HL-60/S4 (cell line): Measurements from ENCODE around the gene SLC23A2.
"Not testable (repeated sequence)": the region's sequence is repeated elsewhere in the genome, so short reads cannot be mapped to it uniquely, and the experiment has no call there.

Experiments used
- in situ Hi-C: fragments of 300-500 bp; cut with MboI; formaldehyde crosslinking; loops from 2 replicates; pipeline ENCODE4 v1.14.3; 2022; ENCODE audit warnings: low sequenced_read_pairs

SLC23A2 gene

DNA sequence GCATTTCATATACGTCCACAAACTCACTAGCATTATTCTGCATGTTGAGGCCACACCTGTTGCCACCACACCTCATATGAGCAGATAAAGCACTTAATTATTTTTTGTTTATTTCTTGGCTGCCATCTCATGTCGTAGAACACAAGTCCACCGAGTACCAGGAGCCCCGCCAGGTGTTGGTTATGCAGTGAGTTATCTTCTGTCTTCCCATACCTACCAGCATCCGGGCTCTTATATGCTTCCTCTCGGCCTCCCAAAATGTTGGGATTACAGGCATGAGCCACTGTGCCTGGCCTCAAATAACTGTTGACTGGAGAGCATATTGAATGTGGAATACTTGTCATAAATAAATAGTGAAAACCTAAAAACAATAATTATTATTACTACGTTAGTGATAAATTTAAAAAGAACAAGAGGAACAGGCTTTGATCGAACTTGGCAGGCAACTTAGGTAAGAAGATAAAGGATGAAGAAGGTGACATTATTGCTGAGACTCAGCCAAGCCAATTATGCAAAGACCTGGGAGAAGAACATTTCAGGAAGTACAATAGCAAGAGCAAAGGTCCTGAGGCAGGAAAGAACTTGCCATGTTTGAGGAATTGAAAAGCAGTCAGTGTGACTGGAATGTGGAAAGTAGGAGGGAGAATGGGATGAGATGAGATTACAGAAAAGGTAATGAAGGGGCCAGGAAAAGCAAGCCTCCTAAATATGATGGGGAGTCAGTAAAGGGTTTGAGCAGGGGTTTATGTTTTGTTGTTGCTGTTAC, 12.6 kb upstream of the SLC23A2 start:
- in situ Hi-C loops = no loop called here

DNA sequence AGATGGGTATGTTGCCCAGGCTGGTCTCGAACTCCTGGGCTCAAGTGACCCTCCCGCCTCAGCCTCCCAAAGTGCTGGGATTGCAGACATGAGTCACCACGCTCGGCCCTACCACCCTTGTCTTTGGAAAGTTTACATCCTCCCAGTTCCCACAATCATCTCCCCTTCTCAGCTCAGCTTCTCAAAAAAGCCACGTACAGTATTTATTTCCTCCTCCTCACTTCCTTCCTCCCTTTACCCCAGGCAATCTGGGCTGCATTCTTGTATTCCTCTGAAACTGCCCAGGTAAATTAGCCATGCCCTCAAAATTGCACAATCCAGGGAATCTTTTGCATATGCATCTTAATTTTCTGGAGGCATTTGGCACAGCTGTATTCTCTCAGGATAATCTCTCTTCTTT, 7.4 kb upstream of the SLC23A2 start:
- in situ Hi-C loops = no loop called here

DNA sequence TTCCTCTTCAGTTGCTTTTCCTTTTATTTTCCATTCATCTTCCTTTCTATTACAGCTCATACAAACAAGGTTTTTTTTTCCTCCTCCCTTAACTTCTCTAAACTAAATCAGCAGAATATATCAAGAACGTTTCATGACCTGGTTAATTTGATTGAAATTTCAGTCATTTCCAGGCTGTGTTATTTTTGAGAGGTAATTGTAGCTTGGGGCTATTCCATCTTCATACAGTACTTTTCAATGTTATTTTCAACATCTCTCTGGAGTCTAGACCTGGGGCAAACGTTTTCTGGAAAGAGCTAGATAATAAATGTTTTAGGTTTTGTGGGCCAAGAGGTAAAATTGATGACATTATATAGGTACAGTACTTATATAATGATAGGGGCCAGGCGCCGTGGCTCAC, 4.0 kb upstream of the SLC23A2 start:
- in situ Hi-C loops = no loop called here

DNA sequence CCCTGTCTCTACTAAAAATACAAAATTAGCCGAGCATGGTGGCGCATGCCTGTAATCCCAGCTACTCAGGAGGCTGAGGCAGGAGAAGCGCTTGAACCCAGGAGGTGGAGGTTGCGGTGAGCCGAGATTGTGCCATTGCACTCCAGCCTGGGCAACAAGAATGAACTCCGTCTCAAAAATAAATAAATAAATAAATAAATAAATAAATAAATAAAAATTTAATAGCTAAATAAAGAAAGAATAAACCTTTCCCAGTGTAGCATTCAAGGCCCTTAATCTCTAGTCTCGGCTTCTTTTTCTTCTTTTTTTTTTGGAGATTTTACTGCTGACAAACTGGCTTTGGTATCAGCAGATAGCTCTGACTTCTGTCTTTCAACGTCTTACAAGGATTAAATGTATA, 3.5 kb upstream of the SLC23A2 start:
- in situ Hi-C loops = not testable (repeated sequence)

DNA sequence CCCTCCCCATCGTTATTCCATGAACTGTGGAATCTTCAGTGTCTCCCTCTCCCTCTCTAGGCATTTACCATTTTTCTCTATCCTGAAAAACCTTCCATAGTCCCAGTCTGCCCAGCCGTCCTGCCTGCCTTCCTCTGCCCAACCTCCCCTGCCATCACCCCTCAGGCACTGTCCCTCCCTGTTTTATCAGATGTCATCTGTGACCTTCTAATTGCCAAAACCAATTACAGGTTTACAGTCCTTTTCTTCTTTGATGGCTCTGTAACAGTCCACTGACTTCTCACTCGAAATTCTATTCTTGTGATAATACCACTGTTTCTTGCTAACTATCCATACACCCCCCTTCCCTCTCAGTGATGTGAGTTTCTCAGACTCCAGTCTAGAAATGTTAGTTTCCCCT, 2.3 kb upstream of the SLC23A2 start:
- in situ Hi-C loops = no loop called here

DNA sequence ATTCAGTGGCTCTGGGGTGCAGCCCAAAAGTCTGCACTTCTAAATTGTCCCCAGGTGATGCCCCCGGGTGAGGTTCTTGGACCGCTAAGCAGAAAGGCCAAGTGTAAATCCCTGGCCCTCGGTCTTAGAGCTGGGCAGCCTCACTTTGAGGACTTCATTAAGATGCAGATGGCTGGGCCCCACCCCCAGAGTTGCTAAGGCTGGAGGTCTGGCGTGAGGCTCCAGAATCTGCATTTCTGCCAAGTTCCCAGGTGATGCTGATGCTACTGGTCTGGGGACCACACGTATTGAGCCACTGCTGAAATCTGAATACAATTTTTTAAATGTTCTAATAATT, 735 bp upstream of the SLC23A2 start:
- in situ Hi-C loops = no loop called here

DNA sequence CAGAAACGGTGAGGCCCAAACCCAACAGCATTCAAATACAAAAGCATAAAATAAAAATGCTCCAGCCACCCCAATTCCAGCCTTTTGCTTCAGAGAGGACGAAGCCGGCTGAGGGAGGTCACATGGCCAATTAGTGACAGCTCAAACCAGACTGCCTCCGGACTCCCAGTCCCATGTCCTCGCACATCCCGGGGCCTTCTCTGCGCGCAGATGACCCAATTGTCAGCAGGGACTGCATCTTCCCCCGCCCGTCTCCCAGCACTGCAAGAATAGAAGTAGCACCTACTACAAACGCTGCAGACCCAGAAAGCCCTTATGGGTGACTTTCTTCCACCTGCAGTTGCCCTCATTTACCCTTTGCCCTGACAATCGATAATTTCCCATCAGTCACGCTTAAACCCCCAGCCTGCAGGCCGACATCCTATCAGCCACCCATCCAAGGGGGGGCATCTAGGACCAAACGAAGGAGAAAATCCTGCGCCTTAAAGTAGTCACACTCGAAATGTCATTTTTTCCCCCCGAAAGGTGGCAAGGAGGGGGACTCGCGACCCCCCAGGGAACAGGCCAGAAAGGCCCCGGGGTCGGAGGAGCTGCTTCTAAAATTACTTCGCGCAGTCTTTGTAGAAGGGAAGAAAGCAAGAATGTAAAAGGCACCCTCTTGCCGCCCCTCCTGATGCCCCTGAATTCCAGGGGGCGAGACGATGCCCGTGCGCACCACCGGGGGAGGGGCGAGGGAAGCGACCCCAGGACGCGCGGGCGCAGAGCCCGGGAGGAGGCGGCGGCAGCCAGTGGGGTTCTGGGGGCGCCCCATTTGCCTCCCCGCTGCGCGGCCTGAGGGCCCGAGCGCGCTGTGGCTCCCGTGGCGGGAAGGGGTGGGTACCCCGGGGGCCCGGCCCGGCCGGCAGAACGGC, 792 bp downstream of the SLC23A2 start:
- in situ Hi-C loops = no loop called here

DNA sequence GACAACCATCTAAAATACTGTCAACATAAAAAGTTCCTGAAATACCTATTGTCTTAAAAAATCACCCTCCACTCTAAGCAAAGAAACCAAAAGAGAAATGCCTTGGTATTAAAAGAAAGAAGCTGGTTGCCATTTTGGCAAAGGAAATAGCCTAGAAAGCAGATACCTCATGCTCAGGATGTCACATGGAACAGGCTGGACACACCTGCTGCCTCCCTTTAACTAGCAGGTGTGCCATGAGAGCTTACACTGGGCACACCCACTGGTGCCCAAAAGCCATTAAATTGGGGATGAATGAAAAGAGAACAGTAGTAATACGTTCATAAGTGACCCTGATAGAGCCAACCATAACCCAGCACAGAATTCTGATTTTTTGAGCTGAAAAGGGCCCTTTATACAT, 1.5 kb downstream of the SLC23A2 start:
- in situ Hi-C loops = no loop called here

DNA sequence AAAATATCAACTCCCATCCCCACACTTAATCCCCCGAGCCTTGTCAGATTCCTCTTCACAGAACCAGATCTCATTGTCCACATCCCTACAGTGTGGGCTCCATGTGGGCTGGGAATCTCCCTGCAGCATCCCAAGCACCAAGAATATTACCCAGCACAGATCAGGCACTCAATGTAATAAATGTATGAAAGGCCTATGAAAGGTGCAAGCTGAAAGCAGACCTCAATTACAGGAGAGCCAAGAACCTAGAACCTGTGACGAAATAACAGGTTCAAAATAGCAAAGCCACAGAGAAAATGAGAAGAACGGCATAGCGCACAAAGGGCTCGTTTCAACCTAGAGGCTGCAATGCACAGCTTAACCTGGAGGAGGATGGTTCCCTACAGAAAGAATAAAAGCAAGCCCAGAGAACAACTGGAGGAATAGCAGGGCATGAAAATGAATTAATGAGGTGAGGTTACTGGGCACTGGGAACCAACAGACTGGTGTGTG, 3.1 kb downstream of the SLC23A2 start:
- in situ Hi-C loops = no loop called here

DNA sequence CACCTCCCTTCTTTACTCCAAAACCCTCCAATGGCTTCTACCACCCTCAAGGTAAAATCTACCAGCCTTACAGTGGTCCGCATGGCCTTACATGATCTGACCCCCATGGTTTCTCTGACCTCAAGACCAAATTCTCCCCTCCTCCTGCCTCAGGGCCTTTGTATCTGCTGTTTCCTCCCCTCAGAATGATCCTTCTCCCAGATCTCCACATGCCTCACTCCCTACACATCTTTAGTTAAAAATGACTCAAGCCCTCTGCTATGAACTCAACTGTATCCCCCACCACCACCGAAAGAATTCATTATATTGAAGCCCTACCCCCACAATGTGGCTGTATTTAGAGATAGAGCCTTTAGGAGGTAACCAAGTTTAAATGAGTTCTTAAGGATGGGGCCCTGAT, 4.1 kb downstream of the SLC23A2 start:
- in situ Hi-C loops = no loop called here

DNA sequence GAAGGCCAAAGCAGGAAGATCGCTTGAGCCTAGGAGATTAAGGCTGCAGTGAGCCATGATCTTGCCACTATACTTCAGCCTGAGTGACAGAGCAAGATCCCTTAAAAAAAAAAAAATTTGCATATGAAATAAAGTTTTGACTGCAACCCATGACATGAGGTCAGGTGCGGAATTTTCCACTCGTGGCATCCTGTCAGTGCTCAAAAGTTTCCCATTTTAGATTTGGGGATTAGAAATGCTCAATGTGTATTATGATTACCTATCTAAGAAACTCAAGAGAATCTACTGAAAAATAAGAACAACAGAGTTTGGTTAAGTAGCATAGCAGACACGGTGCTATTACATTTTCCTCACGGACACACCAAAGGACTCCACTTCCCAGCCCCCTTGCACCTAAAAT, 11.7 kb downstream of the SLC23A2 start:
- in situ Hi-C loops = no loop called here

DNA sequence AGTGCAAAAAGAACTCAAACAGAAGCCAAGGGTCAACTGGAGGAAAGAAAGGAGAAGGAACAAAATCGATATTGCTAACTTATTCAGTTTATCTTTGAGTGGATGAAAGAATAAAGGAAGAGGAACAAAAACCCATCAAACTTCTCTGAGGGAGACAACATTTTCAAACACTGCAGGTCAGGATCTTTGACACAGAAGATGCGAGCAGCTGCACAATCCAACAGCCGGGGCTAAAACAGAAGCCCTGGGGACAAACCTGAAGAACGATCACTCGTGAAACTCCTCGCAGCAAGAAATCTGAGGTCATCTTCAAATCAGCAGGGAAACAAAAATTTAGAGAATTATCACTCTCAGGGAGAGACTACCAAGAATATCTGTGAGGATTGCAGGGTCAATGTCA, 14.2 kb downstream of the SLC23A2 start:
- in situ Hi-C loops = no loop called here

DNA sequence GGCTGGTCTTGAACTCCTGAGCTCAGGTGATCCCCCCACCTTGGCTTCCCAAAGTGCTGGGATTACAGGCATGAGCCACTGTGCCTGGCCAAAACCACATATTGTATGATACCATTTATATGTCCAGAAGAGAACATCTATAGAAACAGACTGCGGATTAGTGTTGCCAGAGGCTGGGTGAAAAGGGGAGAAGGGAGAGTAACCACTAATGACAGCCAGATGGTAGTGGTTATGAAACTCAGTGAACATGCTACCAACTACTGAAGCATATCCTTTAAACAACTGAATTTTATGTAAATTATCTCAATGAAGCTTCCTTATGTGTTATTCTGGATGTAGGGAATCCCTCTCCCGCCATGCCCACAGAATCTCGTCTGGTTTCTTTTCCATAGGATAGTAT, 15.7 kb downstream of the SLC23A2 start:
- in situ Hi-C loops = no loop called here

DNA sequence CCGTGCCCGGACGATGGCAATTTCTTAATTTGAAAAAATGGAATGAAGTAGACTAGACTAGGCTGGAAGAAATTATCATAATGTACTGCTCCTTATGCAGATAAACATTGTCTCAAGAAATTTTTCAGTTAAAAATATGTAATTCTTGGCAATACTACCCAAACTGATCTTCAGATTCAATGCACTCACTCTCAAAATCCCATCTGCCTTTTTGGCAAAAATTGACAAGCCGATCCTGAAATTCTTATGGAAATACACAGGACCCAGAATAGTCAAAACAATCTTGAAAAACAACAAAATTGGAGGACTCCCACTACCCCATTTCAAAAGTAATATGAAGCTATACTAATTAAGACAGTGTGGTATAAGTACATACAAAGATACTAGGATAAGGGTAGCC, 19.0 kb downstream of the SLC23A2 start:
- in situ Hi-C loops = no loop called here

DNA sequence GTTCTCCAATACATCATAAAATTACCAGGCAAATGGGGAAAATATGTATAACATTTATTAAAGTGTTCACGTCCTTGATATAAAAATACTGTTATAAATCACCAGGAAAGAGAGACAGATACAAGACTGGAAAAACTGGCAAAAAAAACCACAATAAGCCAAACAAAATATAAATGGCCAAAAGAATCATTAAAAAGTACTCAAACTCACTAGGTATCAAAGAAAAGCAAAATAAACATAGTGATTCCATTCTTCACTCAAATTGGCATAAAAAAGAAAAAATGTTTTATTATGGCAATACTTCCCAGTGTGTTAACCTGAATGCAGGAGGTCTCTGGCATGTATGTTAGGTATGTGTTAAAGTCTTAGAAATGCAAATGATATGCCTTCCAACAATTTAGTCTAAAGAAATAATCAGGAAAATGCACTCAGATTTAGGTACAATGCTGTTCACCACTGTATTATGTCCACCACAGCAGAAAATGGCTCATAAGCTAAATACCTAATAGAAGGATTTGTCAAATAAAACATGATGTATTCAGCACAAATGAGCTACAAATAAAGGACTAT, 21.4 kb downstream of the SLC23A2 start:
- in situ Hi-C loops = no loop called here

DNA sequence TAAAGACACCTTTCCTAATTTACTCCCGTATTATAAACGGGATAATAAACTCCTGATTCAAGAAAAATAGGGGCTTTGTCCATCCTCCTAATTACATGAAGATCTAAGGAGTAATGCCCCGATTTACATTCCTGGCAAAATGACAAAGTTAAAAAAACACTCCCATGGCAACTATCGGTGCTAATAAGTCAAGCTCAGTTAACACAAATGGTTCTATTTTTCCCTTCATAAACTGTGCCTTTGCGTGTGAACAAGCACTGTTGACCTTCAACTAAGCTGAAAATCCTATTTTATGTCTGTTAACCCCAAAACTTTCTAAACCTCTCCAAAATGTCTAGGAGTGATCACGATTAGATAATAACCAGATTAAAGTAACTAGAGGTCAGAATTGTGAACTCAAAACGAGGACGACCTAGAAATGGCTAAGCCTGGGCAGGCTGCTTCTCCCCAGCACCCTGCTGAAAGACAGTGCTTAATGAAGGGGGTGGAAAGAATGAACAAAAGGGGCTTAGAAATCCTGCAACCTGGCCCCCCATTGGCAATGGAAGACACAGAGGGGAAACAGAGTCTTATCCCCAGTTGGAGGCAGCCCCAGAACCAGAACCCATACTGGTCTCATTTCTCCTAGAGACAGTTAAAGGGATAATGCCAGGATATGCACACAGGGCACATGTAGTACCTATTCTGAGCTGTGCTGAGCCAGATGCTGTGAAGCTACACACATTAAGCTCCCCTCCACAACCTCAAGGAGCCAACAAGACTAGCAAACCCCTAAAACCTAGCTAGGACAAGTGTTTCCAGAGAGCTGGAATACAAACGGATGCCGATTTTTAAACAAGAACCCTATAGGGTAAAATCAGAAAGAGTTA, 23.0 kb downstream of the SLC23A2 start:
- in situ Hi-C loops = no loop called here

DNA sequence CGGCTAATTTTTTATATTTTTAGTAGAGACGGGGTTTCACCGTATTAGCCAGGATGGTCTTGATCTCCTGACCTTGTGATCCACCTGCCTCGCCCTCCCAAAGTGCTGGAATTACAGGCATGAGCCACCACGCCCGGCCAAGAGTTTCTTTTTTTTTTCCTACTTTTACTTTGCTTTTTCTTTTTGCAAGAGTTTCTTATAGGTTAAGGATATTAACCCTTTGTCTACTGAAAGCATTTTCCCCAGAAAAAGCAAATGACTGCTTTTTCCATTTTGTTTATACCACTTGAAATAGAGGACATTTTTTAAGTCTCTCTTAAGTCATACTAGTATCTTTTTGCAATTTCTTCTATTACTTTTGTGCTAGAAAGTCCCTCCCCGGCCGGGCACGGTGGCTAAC, 25.3 kb downstream of the SLC23A2 start:
- in situ Hi-C loops = not testable (repeated sequence)

DNA sequence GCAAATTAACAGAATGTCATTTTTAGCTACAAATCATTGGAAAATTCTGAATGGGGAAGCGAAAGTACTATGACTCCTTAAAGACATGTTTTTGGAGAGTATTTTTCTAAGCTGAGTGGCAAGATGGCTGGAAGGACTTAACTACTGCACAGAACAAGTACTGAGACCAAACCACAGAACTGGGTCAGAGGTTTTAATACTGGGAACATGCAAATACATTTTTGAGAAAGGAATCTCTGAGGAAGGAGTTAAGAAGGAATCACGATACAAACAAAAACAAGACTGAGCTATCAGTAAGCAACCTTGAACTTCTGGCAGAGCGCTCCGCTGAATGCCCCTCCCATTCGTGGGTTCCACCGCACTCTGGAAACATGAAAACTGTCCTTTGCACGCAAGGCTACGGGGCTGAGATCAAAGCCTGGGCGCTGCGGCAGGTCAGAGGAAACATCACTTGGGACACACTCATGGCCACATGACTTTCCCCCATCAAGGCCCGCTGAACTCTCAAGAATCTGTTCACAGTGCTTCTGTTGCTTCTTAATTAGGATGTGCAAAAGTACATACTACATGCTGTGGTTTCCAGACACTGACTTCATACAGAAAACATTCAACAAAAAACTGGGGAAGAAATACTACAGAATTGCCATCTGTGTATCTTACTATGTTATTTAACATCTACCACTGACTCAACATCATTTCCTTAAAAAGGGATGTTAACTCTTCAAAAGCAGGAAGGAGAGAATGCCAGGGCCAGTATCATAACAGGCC, 27.8 kb downstream of the SLC23A2 start:
- in situ Hi-C loops = no loop called here

DNA sequence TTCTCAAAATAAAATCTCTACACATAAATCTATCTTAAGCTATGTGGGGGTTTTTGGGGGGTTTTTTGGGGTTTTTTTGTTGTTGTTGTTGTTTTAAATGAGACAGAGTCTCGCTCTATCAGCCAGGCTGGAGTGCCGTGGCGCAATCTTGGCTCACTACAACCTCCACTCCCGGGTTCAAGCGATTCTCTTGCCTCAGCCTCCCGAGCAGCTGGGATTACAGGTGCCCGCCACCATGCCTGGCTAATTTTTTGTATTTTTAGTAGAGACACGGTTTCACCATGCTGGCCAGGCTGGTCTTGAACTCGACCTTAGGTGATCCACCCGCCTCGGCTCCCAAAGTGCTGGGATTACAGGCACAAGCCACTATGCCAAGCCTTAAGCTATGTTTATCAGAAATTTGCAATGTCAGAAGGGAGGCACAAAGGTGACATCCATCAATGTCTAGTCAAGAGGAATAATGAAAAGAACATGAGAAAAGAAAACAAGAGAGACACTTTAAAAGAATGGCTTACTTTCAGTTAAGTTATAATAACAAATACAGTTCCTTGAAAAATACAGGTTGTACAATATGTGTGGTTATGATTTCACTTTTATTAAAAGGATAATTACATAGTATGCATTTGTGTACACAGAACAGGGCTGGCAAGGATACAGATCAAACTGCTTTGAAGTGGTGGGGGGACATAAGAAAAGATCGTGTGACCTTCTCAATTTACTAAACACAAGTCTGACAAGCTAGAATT, 28.6 kb downstream of the SLC23A2 start:
- in situ Hi-C loops = no loop called here
